ENCODE measurements around the gene OR1F1.

DNA sequence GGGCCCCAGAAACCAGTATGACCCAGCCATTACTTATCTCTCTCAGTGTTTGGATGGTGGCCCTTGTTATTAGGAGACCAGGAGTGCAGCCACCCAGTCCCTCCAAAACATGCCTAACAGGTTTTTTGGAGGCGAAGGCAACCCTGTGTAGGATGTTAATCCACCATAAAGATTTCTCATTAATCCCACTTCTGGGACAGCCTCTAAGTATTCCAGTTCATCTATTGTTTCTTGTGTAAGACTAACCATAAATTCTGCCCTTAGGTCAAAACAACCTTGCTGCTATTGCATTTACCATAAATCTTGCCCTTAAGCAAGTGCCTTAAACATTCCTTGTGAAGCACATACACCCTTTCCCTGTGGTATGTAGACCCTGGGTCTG, 21.5 kb upstream of the OR1F1 start:
- TF ChIP-seq GATA3 (IDR thresholded peaks at IDR 0.05; ENCODE audit: low read depth, low read length) (no peak), GATA2 (IDR thresholded peaks at IDR 0.05; ENCODE audit: low read depth, low read length) (no peak)

All from SH-SY5Y (cell line).